ENCODE data around the gene PDE6B. TPM values are rescaled to one million over a fixed set of nuclear protein-coding genes. Genes with fewer than 3 reads are reported as not detected.

The PDE6B gene
- total RNA-seq, 1 experiment from 2014 or later: not detected

GRCh38 chr4:621296-622070 is 3.9 kb upstream of the PDE6B start:
- no TSS peak for BruUV-seq (replicated peaks)
- DNase-seq: no peak
- no peak for ATAC-seq
- H3F3A ChIP-seq (ENCODE audit: low read length, unreplicated experiment): no peaks in the 10 kb centered on the region
- no peaks in the 10 kb centered on the region for H3K9me2 ChIP-seq (replicated peaks; ENCODE audit: low read length)
- H3K36me3 ChIP-seq (ENCODE audit: low read depth, low read length): no peaks in the 10 kb centered on the region
- no peak overlapping the region for H3K27ac ChIP-seq (ENCODE audit: low read length)
- intact Hi-C loops (cut with micrococcal nuclease): no loop called here
- H3K9me3 ChIP-seq (ENCODE audit: low read length): no peaks in the 10 kb centered on the region
- H4K20me1 ChIP-seq (ENCODE audit: low read length): no peaks in the 10 kb centered on the region
- H3K4me3 ChIP-seq (ENCODE audit: low read length): no peak overlapping the region
- H3K4me1 ChIP-seq (ENCODE audit: insufficient read depth, low read length): peaks cover 4% of the 10 kb centered on the region; the same call in 1 of the 2 replicates
- no peak overlapping the region for H3K4me2 ChIP-seq (ENCODE audit: low read length)
- CTCF ChIA-PET: interaction anchor here (0.8 kb wide), 1 partner anchor 10 kb away, joined by 3 read pairs; no protein-coding TSS in a partner anchor
- H3K9ac ChIP-seq (ENCODE audit: low read length): no peak overlapping the region
- H3K27me3 ChIP-seq (ENCODE audit: low read length): peaks cover 5% of the 10 kb centered on the region; the same call in 1 of the 2 replicates
- no peak for TF ChIP-seq CTCF (conservative IDR thresholded peaks at IDR 0.05; ENCODE audit: low read depth, low read length)
- TF ChIP-seq EZH2 (IDR thresholded peaks at IDR 0.05; ENCODE audit: low read length, unreplicated experiment): no peak
- no peak for TF ChIP-seq EZH2phosphoT487 (IDR thresholded peaks at IDR 0.05; ENCODE audit: borderline replicate concordance, low read length)
- H2AFZ ChIP-seq (ENCODE audit: low read length): no peak overlapping the region
- POLR2A ChIA-PET (ENCODE audit: unreplicated experiment): no interaction called here
- H3K79me2 ChIP-seq (ENCODE audit: low read length): no peaks in the 10 kb centered on the region

GRCh38 chr4:622071-622995 is 3.0 kb upstream of the PDE6B start:
- intact Hi-C loops (cut with micrococcal nuclease): no loop called here
- no peaks in the 10 kb centered on the region for H3K79me2 ChIP-seq (ENCODE audit: low read length)
- no peaks in the 10 kb centered on the region for H3K36me3 ChIP-seq (ENCODE audit: low read depth, low read length)
- no peak overlapping the region for H2AFZ ChIP-seq (ENCODE audit: low read length)
- DNase-seq (no peak), ATAC-seq (no peak)
- H3K9me3 ChIP-seq (ENCODE audit: low read length): no peaks in the 10 kb centered on the region
- peaks cover 4% of the 10 kb centered on the region; the same call in 1 of the 2 replicates for H3K4me1 ChIP-seq (ENCODE audit: insufficient read depth, low read length)
- CTCF ChIA-PET: interaction anchor here (0.8 kb wide), 1 partner anchor 11 kb away, joined by 3 read pairs; no protein-coding TSS in a partner anchor
- POLR2A ChIA-PET (ENCODE audit: unreplicated experiment): no interaction called here
- no peak for TF ChIP-seq EZH2 (IDR thresholded peaks at IDR 0.05; ENCODE audit: low read length, unreplicated experiment)
- TF ChIP-seq CTCF (conservative IDR thresholded peaks at IDR 0.05; ENCODE audit: low read depth, low read length): no peak
- TF ChIP-seq EZH2phosphoT487 (IDR thresholded peaks at IDR 0.05; ENCODE audit: borderline replicate concordance, low read length): no peak
- H3F3A ChIP-seq (ENCODE audit: low read length, unreplicated experiment): no peaks in the 10 kb centered on the region
- no peaks in the 10 kb centered on the region for H3K9me2 ChIP-seq (replicated peaks; ENCODE audit: low read length)
- peaks cover 5% of the 10 kb centered on the region; the same call in 1 of the 2 replicates for H3K27me3 ChIP-seq (ENCODE audit: low read length)
- BruUV-seq (replicated peaks): no TSS peak
- H3K4me3 ChIP-seq (ENCODE audit: low read length): no peak overlapping the region
- H3K27ac ChIP-seq (ENCODE audit: low read length): no peak overlapping the region
- no peak overlapping the region for H3K9ac ChIP-seq (ENCODE audit: low read length)
- no peak overlapping the region for H3K4me2 ChIP-seq (ENCODE audit: low read length)
- H4K20me1 ChIP-seq (ENCODE audit: low read length): no peaks in the 10 kb centered on the region

All from PC-3 (cell line).